Esophagus muscularis mucosa (tissue), 3 donors: ENCODE measurements around the gene NUP37.

ENCODE experiments used
- EP300 ChIP-seq: sonication (generic); formaldehyde crosslinking; IDR thresholded peaks from one replicate; pipeline ENCODE4 v1.6.1; 2017; ENCODE audit warnings: antibody characterized with exemption
- TF ChIP-seq, protein P1 (sequence below), 3 experiments: fragments of 200-600 bp in 2 of 3; fragments of 450-650 bp in 1 of 3; sonication (generic) in 2 of 3; IDR thresholded peaks; one replicate each; pipeline ENCODE4 v1.5.1; 2017 to 2019; ENCODE audit warnings: antibody characterized with exemption in 3 of 3, mild to moderate bottlenecking in 2 of 3, moderate library complexity in 1 of 3

DNA sequence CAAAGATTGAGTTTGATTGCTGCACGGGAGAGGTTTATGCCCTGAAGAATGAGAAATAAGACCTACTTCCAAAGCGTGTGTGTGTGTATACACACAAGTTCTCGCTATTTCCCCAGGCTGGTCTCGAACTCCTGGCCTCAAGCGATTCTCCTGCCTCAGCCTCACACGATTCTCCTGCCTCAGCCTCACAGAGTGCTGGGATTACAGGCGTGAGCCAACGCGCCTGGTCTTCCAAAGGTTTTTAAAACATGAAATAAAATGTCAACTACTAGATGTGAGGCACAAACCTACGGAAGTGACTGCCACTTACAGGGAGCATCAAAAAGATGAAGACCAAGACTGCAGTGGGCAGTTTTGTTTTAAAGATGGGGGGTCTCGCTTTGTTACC lies 57.5 kb downstream of the NUP37 start:
- TF ChIP-seq, protein P1, sequence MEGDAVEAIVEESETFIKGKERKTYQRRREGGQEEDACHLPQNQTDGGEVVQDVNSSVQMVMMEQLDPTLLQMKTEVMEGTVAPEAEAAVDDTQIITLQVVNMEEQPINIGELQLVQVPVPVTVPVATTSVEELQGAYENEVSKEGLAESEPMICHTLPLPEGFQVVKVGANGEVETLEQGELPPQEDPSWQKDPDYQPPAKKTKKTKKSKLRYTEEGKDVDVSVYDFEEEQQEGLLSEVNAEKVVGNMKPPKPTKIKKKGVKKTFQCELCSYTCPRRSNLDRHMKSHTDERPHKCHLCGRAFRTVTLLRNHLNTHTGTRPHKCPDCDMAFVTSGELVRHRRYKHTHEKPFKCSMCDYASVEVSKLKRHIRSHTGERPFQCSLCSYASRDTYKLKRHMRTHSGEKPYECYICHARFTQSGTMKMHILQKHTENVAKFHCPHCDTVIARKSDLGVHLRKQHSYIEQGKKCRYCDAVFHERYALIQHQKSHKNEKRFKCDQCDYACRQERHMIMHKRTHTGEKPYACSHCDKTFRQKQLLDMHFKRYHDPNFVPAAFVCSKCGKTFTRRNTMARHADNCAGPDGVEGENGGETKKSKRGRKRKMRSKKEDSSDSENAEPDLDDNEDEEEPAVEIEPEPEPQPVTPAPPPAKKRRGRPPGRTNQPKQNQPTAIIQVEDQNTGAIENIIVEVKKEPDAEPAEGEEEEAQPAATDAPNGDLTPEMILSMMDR (IDR thresholded peaks at IDR 0.05) = no peak
- TF ChIP-seq EP300 = no peak
